ENCODE data around the gene JAML.

DNA sequence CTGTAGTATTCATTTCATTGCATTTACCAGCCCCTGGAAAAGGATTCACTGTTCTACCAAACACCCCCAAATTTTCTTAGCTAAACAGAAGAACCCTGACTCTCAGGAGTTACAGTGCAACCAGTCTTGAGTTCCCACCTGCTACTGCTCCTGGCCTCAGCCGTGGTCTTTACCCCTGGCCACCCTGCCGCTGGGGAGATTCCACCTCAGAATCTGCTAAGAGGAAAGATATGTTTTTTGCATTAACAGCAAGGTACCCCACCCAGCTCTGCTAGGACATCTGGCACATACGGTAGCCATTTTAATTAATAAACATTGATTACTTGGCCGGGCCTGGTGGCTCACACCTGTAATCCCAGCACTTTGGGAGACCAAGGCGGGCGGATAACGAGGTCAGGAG is 9.0 kb downstream of the JAML start:
- TF ChIP-seq EZH2 (IDR thresholded peaks at IDR 0.05): no peak
- TF ChIP-seq FOXP2 (optimal IDR thresholded peaks at IDR 0.05; ENCODE audit: control extremely low read depth, extremely low read length, insufficient read depth): no peak

All from SK-N-MC (cell line).